Measurements from ENCODE around the gene TFPI. TPM values are rescaled to one million over a fixed set of nuclear protein-coding genes. Genes with fewer than 3 reads are reported as not detected.

The TFPI gene
- total RNA-seq, 4 donors from 2014 or later = 3.5 to 89.6 (median 22.5) TPM

- Histone ChIP-seq H3K9me3 (no peaks in the 10 kb centered on the region), H3K27ac (no peak overlapping the region), H3K36me3 (peaks cover 0 to 3% (median 0%) of the 10 kb centered on the region in 3 donors), H3K27me3 (no peaks in the 10 kb centered on the region), H3K4me3 (no peak overlapping the region), H3K4me1 (no peaks in the 10 kb centered on the region)
- intact Hi-C loops (cut with DNase I) = no loop called here
- no peak for DNase-seq
- no peak for TF ChIP-seq POLR2A (IDR thresholded peaks at IDR 0.05)
- TF ChIP-seq, protein P1, sequence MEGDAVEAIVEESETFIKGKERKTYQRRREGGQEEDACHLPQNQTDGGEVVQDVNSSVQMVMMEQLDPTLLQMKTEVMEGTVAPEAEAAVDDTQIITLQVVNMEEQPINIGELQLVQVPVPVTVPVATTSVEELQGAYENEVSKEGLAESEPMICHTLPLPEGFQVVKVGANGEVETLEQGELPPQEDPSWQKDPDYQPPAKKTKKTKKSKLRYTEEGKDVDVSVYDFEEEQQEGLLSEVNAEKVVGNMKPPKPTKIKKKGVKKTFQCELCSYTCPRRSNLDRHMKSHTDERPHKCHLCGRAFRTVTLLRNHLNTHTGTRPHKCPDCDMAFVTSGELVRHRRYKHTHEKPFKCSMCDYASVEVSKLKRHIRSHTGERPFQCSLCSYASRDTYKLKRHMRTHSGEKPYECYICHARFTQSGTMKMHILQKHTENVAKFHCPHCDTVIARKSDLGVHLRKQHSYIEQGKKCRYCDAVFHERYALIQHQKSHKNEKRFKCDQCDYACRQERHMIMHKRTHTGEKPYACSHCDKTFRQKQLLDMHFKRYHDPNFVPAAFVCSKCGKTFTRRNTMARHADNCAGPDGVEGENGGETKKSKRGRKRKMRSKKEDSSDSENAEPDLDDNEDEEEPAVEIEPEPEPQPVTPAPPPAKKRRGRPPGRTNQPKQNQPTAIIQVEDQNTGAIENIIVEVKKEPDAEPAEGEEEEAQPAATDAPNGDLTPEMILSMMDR (IDR thresholded peaks at IDR 0.05) = no peak
Measured at GRCh38 chr2:187486241-187486640, 68.0 kb downstream of the TFPI start.

DNA sequence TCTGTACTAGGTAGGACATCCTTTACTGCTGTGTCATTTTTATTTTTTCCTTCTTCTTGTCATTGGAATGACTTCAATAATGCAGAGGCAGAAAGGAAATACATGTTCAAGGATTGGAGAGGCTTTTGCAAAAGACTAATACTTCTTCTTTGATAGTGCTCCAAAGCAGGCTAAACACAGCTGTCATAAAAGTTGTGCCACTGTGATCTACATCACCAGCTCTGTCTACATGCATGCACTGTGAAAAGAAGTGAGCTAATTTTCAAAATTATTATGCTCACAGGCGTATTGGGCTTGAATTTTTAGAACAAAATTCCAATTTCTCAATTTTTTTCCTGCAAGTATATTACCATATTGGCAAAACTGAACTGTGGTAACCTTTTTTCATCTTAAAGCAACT lies 68.7 kb downstream of the TFPI start:
- no peak for TF ChIP-seq POLR2A (IDR thresholded peaks at IDR 0.05)
- TF ChIP-seq, protein P1 (IDR thresholded peaks at IDR 0.05) = no peak
- intact Hi-C loops (cut with DNase I) = no loop called here
- Histone ChIP-seq H3K36me3 (peaks cover 0 to 3% (median 0%) of the 10 kb centered on the region in 3 donors), H3K4me1 (no peaks in the 10 kb centered on the region), H3K27ac (no peak overlapping the region), H3K4me3 (no peak overlapping the region), H3K27me3 (no peaks in the 10 kb centered on the region), H3K9me3 (no peaks in the 10 kb centered on the region)
- DNase-seq = no peak
- 59 to 81% methylated on average over 1 of the region's 1 CpG for WGBS, 2 donors

- H3K4me3 ChIP-seq = no peak overlapping the region
- DNase-seq = no peak
- intact Hi-C loops (cut with DNase I) = no loop called here
- H3K36me3 ChIP-seq = peaks cover 0 to 3% (median 0%) of the 10 kb centered on the region in 3 donors
- WGBS, 2 donors = 28 to 36% methylated on average over 2 of the region's 2 CpGs
- no peak overlapping the region for H3K27ac ChIP-seq
- H3K9me3 ChIP-seq = no peaks in the 10 kb centered on the region
- H3K27me3 ChIP-seq = no peaks in the 10 kb centered on the region
- no peaks in the 10 kb centered on the region for H3K4me1 ChIP-seq
- TF ChIP-seq, protein P1 (IDR thresholded peaks at IDR 0.05) = no peak
- TF ChIP-seq POLR2A (IDR thresholded peaks at IDR 0.05) = no peak
Measured at GRCh38 chr2:187483537-187483936, 70.7 kb downstream of the TFPI start.

GRCh38 chr2:187482796-187483195 lies 71.4 kb downstream of the TFPI start:
- Histone ChIP-seq H3K9me3 (no peaks in the 10 kb centered on the region), H3K36me3 (peaks cover 0 to 3% (median 0%) of the 10 kb centered on the region in 3 donors), H3K4me3 (no peak overlapping the region), H3K27me3 (no peaks in the 10 kb centered on the region), H3K27ac (no peak overlapping the region), H3K4me1 (no peaks in the 10 kb centered on the region)
- whole genome bisulfite sequencing, 2 donors = 63 to 70% methylated on average over 5 of the region's 5 CpGs
- TF ChIP-seq, protein P1 (IDR thresholded peaks at IDR 0.05) = no peak
- no peak for TF ChIP-seq POLR2A (IDR thresholded peaks at IDR 0.05)
- intact Hi-C loops (cut with DNase I) = no loop called here
- no peak for DNase-seq

- Histone ChIP-seq H3K9me3 (no peaks in the 10 kb centered on the region), H3K27me3 (no peaks in the 10 kb centered on the region), H3K4me3 (no peak overlapping the region), H3K4me1 (no peaks in the 10 kb centered on the region), H3K27ac (no peak overlapping the region), H3K36me3 (peaks cover 0 to 3% (median 0%) of the 10 kb centered on the region in 3 donors)
- TF ChIP-seq POLR2A (IDR thresholded peaks at IDR 0.05) = no peak
- TF ChIP-seq, protein P1 (IDR thresholded peaks at IDR 0.05) = no peak
- intact Hi-C loops (cut with DNase I) = no loop called here
- no peak for DNase-seq
- 60 to 67% methylated on average over 3 of the region's 3 CpGs for WGBS, 2 donors
Measured at GRCh38 chr2:187481543-187481942, 72.7 kb downstream of the TFPI start.
